Kidney epithelial cell (primary cell): ENCODE measurements around the gene EFNA1. TPM values are rescaled to one million over a fixed set of nuclear protein-coding genes. Genes with fewer than 3 reads are reported as not detected.

Experiments used
- DNase-seq: peaks from one replicate; pipeline ENCODE4 v3.0.0-alpha.2; 2010; ENCODE audit warnings: low read depth
- H3K27me3 ChIP-seq: 2 replicates; pipeline ENCODE4 v1.6.0; 2011; ENCODE audit warnings: low read length; ENCODE audit not compliant: control insufficient read depth, insufficient read depth
- H3K36me3 ChIP-seq: 2 replicates; pipeline ENCODE4 v1.5.1; 2011; ENCODE audit warnings: low read length; ENCODE audit not compliant: control insufficient read depth, insufficient read depth
- H3K4me3 ChIP-seq: 2 replicates; pipeline ENCODE4 v1.5.1; 2011; ENCODE audit warnings: low read depth, mild to moderate bottlenecking, control low read depth, low read length
- CTCF ChIP-seq: IDR thresholded peaks from 2 replicates; pipeline ENCODE4 v1.5.1; 2011; ENCODE audit warnings: mild to moderate bottlenecking, moderate library complexity, low read length, control low read depth, inconsistent platforms; ENCODE audit not compliant: insufficient read depth, poor library complexity, severe bottlenecking
- total RNA-seq: library from RNA; depleted of rRNA; stranded (reverse); fragments of >200 nt; gene quantifications from 2 replicates; pipeline ENCODE4 v1.2.3, GENCODE V29; 2015

Gene EFNA1
- total RNA-seq, 1 donor from 2014 or later: 126 TPM

- H3K27me3 ChIP-seq: no peaks in the 10 kb centered on the region
- TF ChIP-seq CTCF: no peak
- no peak for DNase-seq
- H3K36me3 ChIP-seq: no peaks in the 10 kb centered on the region
- H3K4me3 ChIP-seq: peak overlapping the region; percentile 17
Observed at GRCh38 chr1:155126556-155127104, 1.0 kb upstream of the EFNA1 start.

- H3K4me3 ChIP-seq: peak overlapping the region; percentile 70
- H3K27me3 ChIP-seq: no peaks in the 10 kb centered on the region
- no peak for TF ChIP-seq CTCF
- DNase-seq: no peak
- peaks cover 3% of the 10 kb centered on the region for H3K36me3 ChIP-seq
Observed at GRCh38 chr1:155127967-155128754, 485 bp downstream of the EFNA1 start.

GRCh38 chr1:155128755-155129473, 1.2 kb downstream of the EFNA1 start:
- H3K27me3 ChIP-seq: no peaks in the 10 kb centered on the region
- no peak for TF ChIP-seq CTCF
- H3K36me3 ChIP-seq: peaks cover 6% of the 10 kb centered on the region
- peak overlapping the region; percentile 70 for H3K4me3 ChIP-seq
- no peak for DNase-seq

- Histone ChIP-seq H3K4me3 (peak overlapping the region; percentile 70), H3K27me3 (no peaks in the 10 kb centered on the region), H3K36me3 (peaks cover 7% of the 10 kb centered on the region)
- TF ChIP-seq CTCF: no peak
- DNase-seq: no peak
Observed at GRCh38 chr1:155130272-155131006, 2.8 kb downstream of the EFNA1 start.

- Histone ChIP-seq H3K4me3 (no peak overlapping the region), H3K36me3 (peaks cover 7% of the 10 kb centered on the region), H3K27me3 (no peaks in the 10 kb centered on the region)
- no peak for DNase-seq
- no peak for TF ChIP-seq CTCF
Observed at GRCh38 chr1:155131285-155131684, 3.6 kb downstream of the EFNA1 start.
